ENCODE measurements around the gene EIF4E2.

The EIF4E2 gene

DNA sequence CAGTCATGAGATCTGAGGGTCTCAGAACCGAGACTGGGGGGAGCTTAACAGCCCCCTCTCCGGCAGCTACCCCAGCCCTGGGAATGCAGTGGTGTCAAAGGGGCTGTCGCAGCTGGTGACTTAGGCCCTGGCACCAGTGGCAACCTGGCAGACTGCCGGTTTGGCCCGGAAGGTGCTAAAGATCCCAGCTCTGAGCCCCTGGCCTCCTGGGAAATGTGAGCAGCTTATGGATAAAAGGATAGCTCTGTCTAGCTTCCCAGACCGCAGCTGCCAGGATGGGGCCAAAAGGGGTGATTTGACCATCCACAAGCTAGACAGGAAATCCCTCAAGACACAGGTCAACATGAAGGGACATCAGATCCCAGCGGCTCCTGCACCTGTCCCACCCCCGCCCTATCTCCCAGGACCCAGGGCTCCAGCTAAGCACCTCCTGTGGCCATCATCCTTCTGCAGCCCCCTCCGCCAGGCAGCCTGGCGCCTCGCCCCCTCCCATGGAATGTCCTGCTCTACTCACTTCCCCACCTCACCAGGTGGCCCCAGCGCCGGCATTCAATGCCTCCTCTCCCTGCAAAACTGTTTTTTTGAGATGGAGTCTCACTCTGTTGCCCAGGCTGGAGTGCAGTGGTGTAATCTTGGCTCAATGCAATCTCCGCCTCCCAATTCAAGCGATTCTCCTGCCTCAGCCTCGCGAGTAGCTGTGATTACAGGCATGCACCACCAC is 49.7 kb downstream of the EIF4E2 start:
- DNase-seq (ENCODE audit: low spot score) = no peak

GRCh38 chr2:232603283-232603682 is 52.8 kb downstream of the EIF4E2 start:
- no peak for DNase-seq (ENCODE audit: low spot score)

DNA sequence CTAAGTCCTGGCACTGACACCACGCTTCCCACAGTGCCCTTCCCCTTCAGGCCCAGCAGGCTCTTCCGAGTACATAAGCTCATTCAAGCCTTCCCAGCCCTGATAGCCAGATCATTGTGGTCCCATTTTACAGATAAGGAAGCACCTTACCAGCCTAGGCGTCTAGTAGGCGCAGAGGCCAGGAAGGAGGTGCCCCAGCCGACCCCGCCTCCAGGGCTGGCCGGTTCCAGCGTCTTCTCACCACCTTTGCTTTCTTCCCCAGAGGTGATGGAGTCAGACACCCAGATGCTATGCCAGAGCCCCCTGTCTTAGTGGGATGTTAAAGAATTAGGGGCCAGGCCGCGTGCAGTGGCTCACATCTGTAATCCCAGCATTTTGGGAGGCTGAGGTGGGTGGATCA is 54.0 kb downstream of the EIF4E2 start:
- DNase-seq (ENCODE audit: low spot score) = no peak

GRCh38 chr2:232607011-232607410 is 56.5 kb downstream of the EIF4E2 start:
- DNase-seq (ENCODE audit: low spot score) = no peak

GRCh38 chr2:232609607-232610006 is 59.1 kb downstream of the EIF4E2 start:
- DNase-seq (ENCODE audit: low spot score) = no peak

- no peak for DNase-seq (ENCODE audit: low spot score)
These were observed 59.6 kb downstream of the EIF4E2 start for GRCh38 chr2:232610081-232610480.

- no peak for DNase-seq (ENCODE audit: low spot score)
These were observed 60.6 kb downstream of the EIF4E2 start for GRCh38 chr2:232611061-232611460.

- peak; percentile 64 for DNase-seq (ENCODE audit: low spot score)
These were observed 61.2 kb downstream of the EIF4E2 start for GRCh38 chr2:232611559-232612218.

DNA sequence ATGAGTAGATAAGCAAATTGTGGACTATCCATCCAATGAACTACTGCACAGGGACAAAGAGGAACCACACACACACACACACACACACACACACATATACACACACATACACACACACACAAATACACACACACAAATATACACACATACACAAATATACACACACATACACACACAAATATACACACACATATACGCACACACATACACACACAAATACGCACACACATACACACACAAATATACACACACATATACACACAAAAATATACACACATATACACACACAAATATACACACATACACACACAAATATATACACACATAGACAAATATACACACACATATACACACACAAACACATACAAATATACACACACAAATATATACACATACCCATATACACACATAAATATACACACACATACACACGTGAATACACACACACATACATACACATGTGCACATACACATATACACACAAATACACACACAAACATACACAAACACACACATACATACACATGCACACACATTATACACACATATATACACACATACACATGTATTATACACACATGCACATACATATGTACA is 63.1 kb downstream of the EIF4E2 start:
- DNase-seq (ENCODE audit: low spot score) = no peak

GRCh38 chr2:232615339-232615738 is 64.8 kb downstream of the EIF4E2 start:
- no peak for DNase-seq (ENCODE audit: low spot score)
